Skeletal muscle satellite cell (primary cell): ENCODE data around the gene COG3. TPM values are rescaled to one million over a fixed set of nuclear protein-coding genes. Genes with fewer than 3 reads are reported as not detected.
A peak's percentile ranks its signal among the peaks of the same experiment; 100 is the strongest.
"Not testable (repeated sequence)": the region's sequence is repeated elsewhere in the genome, so short reads cannot be mapped to it uniquely, and the experiment has no call there.

Experiments used
- H3K27me3 ChIP-seq: 2 replicates; pipeline ENCODE4 v1.7.0; 2013; ENCODE audit warnings: low read length; ENCODE audit not compliant: control insufficient read depth, insufficient read depth
- H3K36me3 ChIP-seq: 2 replicates; pipeline ENCODE4 v1.7.0; 2013; ENCODE audit warnings: mild to moderate bottlenecking, control low read depth, low read length; ENCODE audit not compliant: insufficient read depth
- H3K4me1 ChIP-seq: 2 replicates; pipeline ENCODE4 v1.7.0; 2013; ENCODE audit warnings: low read length; ENCODE audit not compliant: control insufficient read depth, insufficient read depth
- H3K4me2 ChIP-seq: 2 replicates; pipeline ENCODE4 v1.7.0; 2013; ENCODE audit warnings: mild to moderate bottlenecking, low read length
- H3K4me3 ChIP-seq: 2 replicates; pipeline ENCODE4 v1.7.0; 2013; ENCODE audit warnings: low read length
- H3K9ac ChIP-seq: 2 replicates; pipeline ENCODE4 v1.7.0; 2013; ENCODE audit warnings: mild to moderate bottlenecking, low read depth, low read length, moderate library complexity
- H3K9me3 ChIP-seq: replicated peaks from 2 replicates; pipeline ENCODE4 v1.7.0; 2013; ENCODE audit warnings: mild to moderate bottlenecking, control low read depth, low read length
- total RNA-seq: library from RNA; depleted of rRNA; stranded (reverse); fragments of >200 nt; gene quantifications from 2 replicates; pipeline ENCODE4 v1.2.3, GENCODE V29; 2012; rRNA removed

COG3 gene
- 20.8 and 28.2 TPM in 2 replicates for total RNA-seq

- Histone ChIP-seq H3K9ac (peak within 1 kb of the TSS; percentile 96), H3K4me3 (peak within 1 kb of the TSS; percentile 97), H3K36me3 (peaks cover 5% of the 10 kb centered on the region), H3K27me3 (no peaks in the 10 kb centered on the region), H3K4me2 (peak within 1 kb of the TSS; percentile 82), H3K9me3 (no peaks in the 10 kb centered on the region), H3K4me1 (peaks cover 16% of the 10 kb centered on the region)
Measured at GRCh38 chr13:45464687-45465453, at the start of gene COG3. COG3 (plus strand) TSS chr13:45464939; CDS start chr13:45465037, 98 bp downstream.

GRCh38 chr13:45415112-45415511 lies 49.6 kb upstream of the COG3 start:
- Histone ChIP-seq H3K4me3 (peak overlapping the region; percentile 32), H3K36me3 (peaks cover 2% of the 10 kb centered on the region), H3K4me2 (peak overlapping the region; percentile 75), H3K9ac (peak overlapping the region; percentile 42), H3K9me3 (no peaks in the 10 kb centered on the region), H3K4me1 (peaks cover 14% of the 10 kb centered on the region), H3K27me3 (no peaks in the 10 kb centered on the region)

- H3K4me2 ChIP-seq = peak overlapping the region; percentile 100
- peaks cover 14% of the 10 kb centered on the region for H3K4me1 ChIP-seq
- H3K36me3 ChIP-seq = no peaks in the 10 kb centered on the region
- H3K27me3 ChIP-seq = no peaks in the 10 kb centered on the region
- no peaks in the 10 kb centered on the region for H3K9me3 ChIP-seq
- peak overlapping the region; percentile 91 for H3K4me3 ChIP-seq
- H3K9ac ChIP-seq = peak overlapping the region; percentile 85
Measured at GRCh38 chr13:45416516-45417128, 48.1 kb upstream of the COG3 start.

- H3K9ac ChIP-seq = peak within 1 kb of the TSS; percentile 85
- peak within 1 kb of the TSS; percentile 91 for H3K4me3 ChIP-seq
- peaks cover 14% of the 10 kb centered on the region for H3K4me1 ChIP-seq
- no peaks in the 10 kb centered on the region for H3K9me3 ChIP-seq
- no peaks in the 10 kb centered on the region for H3K27me3 ChIP-seq
- H3K36me3 ChIP-seq = no peaks in the 10 kb centered on the region
- peak within 1 kb of the TSS; percentile 100 for H3K4me2 ChIP-seq
Measured at GRCh38 chr13:45417790-45418534, 46.8 kb upstream of the COG3 start, which contains the start of gene SLC25A30. SLC25A30 (minus strand) TSS chr13:45418373; CDS start chr13:45411425, 6,948 bp downstream.

- not testable (repeated sequence) for H3K9me3 ChIP-seq, H3K4me3 ChIP-seq, H3K4me2 ChIP-seq, H3K9ac ChIP-seq, H3K36me3 ChIP-seq, H3K27me3 ChIP-seq
- peaks cover 13% of the 10 kb centered on the region for H3K4me1 ChIP-seq
Measured at GRCh38 chr13:45419389-45419788, 45.4 kb upstream of the COG3 start.

- H3K36me3 ChIP-seq = no peaks in the 10 kb centered on the region
- no peaks in the 10 kb centered on the region for H3K9me3 ChIP-seq
- peaks cover 8% of the 10 kb centered on the region for H3K4me1 ChIP-seq
- no peaks in the 10 kb centered on the region for H3K27me3 ChIP-seq
- no peak overlapping the region for H3K4me2 ChIP-seq
- H3K9ac ChIP-seq = no peak overlapping the region
- H3K4me3 ChIP-seq = no peak overlapping the region
Measured at GRCh38 chr13:45419945-45420344, 44.8 kb upstream of the COG3 start.

GRCh38 chr13:45422731-45423292 lies 41.9 kb upstream of the COG3 start:
- Histone ChIP-seq H3K27me3 (no peaks in the 10 kb centered on the region), H3K9me3 (no peaks in the 10 kb centered on the region), H3K4me3 (no peak overlapping the region), H3K4me1 (no peaks in the 10 kb centered on the region), H3K4me2 (no peak overlapping the region), H3K36me3 (no peaks in the 10 kb centered on the region), H3K9ac (no peak overlapping the region)

- not testable (repeated sequence) for H3K27me3 ChIP-seq, H3K36me3 ChIP-seq, H3K9ac ChIP-seq, H3K4me3 ChIP-seq, H3K4me1 ChIP-seq, H3K4me2 ChIP-seq, H3K9me3 ChIP-seq
Measured at GRCh38 chr13:45426056-45426841, 38.5 kb upstream of the COG3 start.

GRCh38 chr13:45432737-45433380 lies 31.9 kb upstream of the COG3 start:
- Histone ChIP-seq H3K27me3 (no peaks in the 10 kb centered on the region), H3K9ac (no peak overlapping the region), H3K4me1 (no peaks in the 10 kb centered on the region), H3K4me3 (no peak overlapping the region), H3K36me3 (no peaks in the 10 kb centered on the region), H3K9me3 (no peaks in the 10 kb centered on the region), H3K4me2 (no peak overlapping the region)

- no peaks in the 10 kb centered on the region for H3K4me1 ChIP-seq
- H3K27me3 ChIP-seq = no peaks in the 10 kb centered on the region
- H3K36me3 ChIP-seq = no peaks in the 10 kb centered on the region
- H3K9ac ChIP-seq = no peak overlapping the region
- no peaks in the 10 kb centered on the region for H3K9me3 ChIP-seq
- no peak overlapping the region for H3K4me2 ChIP-seq
- H3K4me3 ChIP-seq = no peak overlapping the region
Measured at GRCh38 chr13:45433381-45433790, 31.4 kb upstream of the COG3 start.
